GM12878 (cell line): ENCODE measurements around the gene PSME3IP1. TPM values are rescaled to one million over a fixed set of nuclear protein-coding genes. Genes with fewer than 3 reads are reported as not detected.

Experiments used
- ATAC-seq: fragments of 200-7000 bp; cut with Tn5 transposase; 3 replicates; pipeline ENCODE4 v1.9.1; 2020; ENCODE audit warnings: mild to moderate bottlenecking, moderate library complexity
- BruUV-seq: library from RNA; stranded (reverse); fragments of 400-500 nt; replicated peaks from 2 replicates; lab custom pipeline; 2021; lab: Mats Ljungman, UMichigan
- CTCF ChIA-PET: fragments of 300-600 bp; sonication (Branson Sonifier 250); formaldehyde crosslinking; extraction: SDS; loops from one replicate; lab custom pipeline; 2021; ENCODE audit warnings: inconsistent platforms; lab: Yijun Ruan, JAX
- POLR2A ChIA-PET: fragments of 350-600 bp; formaldehyde crosslinking; extraction: SDS; loops from one replicate; lab custom pipeline; 2021; ENCODE audit warnings: inconsistent platforms; lab: Charles Lee
- RAD21 ChIA-PET: fragments of 300-600 bp; sonication (Branson Sonifier 250); formaldehyde crosslinking; loops from one replicate; lab custom pipeline; 2023; ENCODE audit warnings: antibody characterized with exemption; ENCODE audit not compliant: unreplicated experiment; lab: Charles Lee
- SMC1A ChIA-PET: fragments of 300-600 bp; sonication (Branson Sonifier 250); formaldehyde crosslinking; loops from one replicate; lab custom pipeline; 2023; ENCODE audit not compliant: unreplicated experiment, uncharacterized antibody; lab: Charles Lee
- DNase-seq: peaks from one replicate; pipeline ENCODE4 v3.0.0-alpha.2; 2011; ENCODE audit warnings: low read depth, low spot score
- FAIRE-seq: peaks from 3 replicates; lab custom pipeline; 2011; peaks lifted over from hg19 to GRCh38; lab: Jason Lieb, UNC
- H2AFZ ChIP-seq: 2 replicates; pipeline ENCODE4 v1.6.0; 2011; ENCODE audit warnings: low read depth, low read length, control low read depth; ENCODE audit not compliant: control insufficient read depth
- H3K27ac ChIP-seq: 2 replicates; pipeline ENCODE4 v1.5.1; 2011; ENCODE audit warnings: control low read depth; ENCODE audit not compliant: control insufficient read depth, insufficient read depth
- H3K27me3 ChIP-seq, 2 experiments: replicated peaks in 1 of 2; 2 replicates each; pipeline versions ENCODE4 v1.6.0 to v1.6.1; 2011; ENCODE audit warnings: low read length in 1 of 2; ENCODE audit not compliant: control insufficient read depth in 2 of 2, insufficient read depth in 2 of 2
- H3K36me3 ChIP-seq, 2 experiments: 2 replicates each; pipeline ENCODE4 v1.5.1; 2011; ENCODE audit warnings: low read length in 1 of 2; ENCODE audit not compliant: control insufficient read depth in 2 of 2, insufficient read depth in 2 of 2
- H3K4me1 ChIP-seq: 2 replicates; pipeline ENCODE4 v1.6.1; 2011; ENCODE audit warnings: mild to moderate bottlenecking, low read length, moderate library complexity, mixed read lengths; ENCODE audit not compliant: control insufficient read depth, insufficient read depth
- H3K4me2 ChIP-seq: 2 replicates; pipeline ENCODE4 v1.6.0; 2011; ENCODE audit warnings: control low read depth; ENCODE audit not compliant: control insufficient read depth, insufficient read depth
- H3K4me3 ChIP-seq: fragments of 200-600 bp; sonication (generic); 2 replicates; pipeline ENCODE4 v1.5.1; 2016
- H3K79me2 ChIP-seq: 2 replicates; pipeline ENCODE4 v1.6.0; 2011; ENCODE audit warnings: low read length; ENCODE audit not compliant: control insufficient read depth, insufficient read depth
- H3K9ac ChIP-seq: 2 replicates; pipeline ENCODE4 v1.8.0; 2011; ENCODE audit warnings: low read length, control low read depth, mixed read lengths; ENCODE audit not compliant: control insufficient read depth, insufficient read depth
- H3K9me3 ChIP-seq: replicated peaks from 3 replicates; pipeline ENCODE4 v1.5.1; 2011; ENCODE audit warnings: mild to moderate bottlenecking, low read length; ENCODE audit not compliant: control insufficient read depth, insufficient read depth
- H4K20me1 ChIP-seq: 2 replicates; pipeline ENCODE4 v1.6.0; 2011; ENCODE audit not compliant: control insufficient read depth, insufficient read depth
- CBX3 ChIP-seq: fragments of 200-600 bp; sonication (generic); IDR thresholded peaks from 2 replicates; pipeline ENCODE4 v1.6.1; 2016; ENCODE audit warnings: low read depth, borderline replicate concordance
- CHD2 ChIP-seq: IDR thresholded peaks from 2 replicates; pipeline ENCODE4 v1.6.1; 2011; ENCODE audit warnings: low read depth, low read length, improper control_type of control experiment, borderline replicate concordance
- CTCF ChIP-seq, 3 experiments: IDR thresholded peaks in 2 of 3; conservative IDR thresholded peaks in 1 of 3; 2 replicates each; pipeline ENCODE4 v1.5.1; 2011; ENCODE audit warnings: low read depth in 3 of 3, low read length in 3 of 3, mild to moderate bottlenecking in 3 of 3, control low read depth in 2 of 3, moderate library complexity in 2 of 3, inconsistent platforms in 1 of 3, mixed read lengths in 1 of 3; ENCODE audit not compliant: control insufficient read depth in 2 of 3, insufficient read depth in 1 of 3; ENCODE audit errors: extremely low read depth in 1 of 3
- HSF1 ChIP-seq: fragments of 150-350 bp; IDR thresholded peaks from 2 replicates; pipeline ENCODE4 v1.6.1; 2014; ENCODE audit warnings: mild to moderate bottlenecking, low read depth, low read length
- JUNB ChIP-seq: IDR thresholded peaks from 2 replicates; pipeline ENCODE4 v1.6.1; 2016; ENCODE audit warnings: antibody characterized with exemption, mild to moderate bottlenecking
- MYC ChIP-seq: IDR thresholded peaks from 2 replicates; pipeline ENCODE4 v1.6.1; 2011; ENCODE audit warnings: mild to moderate bottlenecking, low read length, moderate library complexity, inconsistent platforms; ENCODE audit not compliant: insufficient read depth, insufficient replicate concordance, insufficient read length, severe bottlenecking
- NFIC ChIP-seq: IDR thresholded peaks from 2 replicates; pipeline ENCODE4 v1.6.1; 2012; ENCODE audit warnings: low read depth, mild to moderate bottlenecking, inconsistent platforms, low read length, moderate library complexity
- RB1 ChIP-seq: fragments of 450-650 bp; formaldehyde crosslinking; IDR thresholded peaks from 2 replicates; pipeline ENCODE4 v1.6.1; 2017; ENCODE audit warnings: mild to moderate bottlenecking, borderline replicate concordance
- SMAD1 ChIP-seq: fragments of 450-650 bp; IDR thresholded peaks from 2 replicates; pipeline ENCODE4 v1.6.1; 2018; ENCODE audit warnings: mild to moderate bottlenecking, low read depth; ENCODE audit not compliant: partially characterized antibody
- SRF ChIP-seq, 2 experiments: IDR thresholded peaks; 2 replicates each; pipeline ENCODE4 v1.6.1; 2011; ENCODE audit warnings: low read depth in 2 of 2, low read length in 2 of 2, mild to moderate bottlenecking in 1 of 2, moderate library complexity in 1 of 2
- SUPT20H ChIP-seq: IDR thresholded peaks from 2 replicates; pipeline ENCODE4 v1.6.1; 2011; ENCODE audit warnings: low read depth, mild to moderate bottlenecking, low read length, moderate library complexity, borderline replicate concordance; ENCODE audit not compliant: control insufficient read depth
- TCF3 ChIP-seq: IDR thresholded peaks from 2 replicates; pipeline ENCODE4 v1.6.1; 2012; ENCODE audit warnings: low read depth, mild to moderate bottlenecking, low read length, borderline replicate concordance; ENCODE audit not compliant: insufficient read depth
- ZBTB33 ChIP-seq: fragments of 450-650 bp; IDR thresholded peaks from 2 replicates; pipeline ENCODE4 v1.6.1; 2017; ENCODE audit warnings: mild to moderate bottlenecking
- ZNF687 ChIP-seq: fragments of 450-650 bp; IDR thresholded peaks from 2 replicates; pipeline ENCODE4 v1.6.1; 2017; ENCODE audit warnings: mild to moderate bottlenecking, moderate library complexity
- WGBS: methylation state at CpG from one replicate; pipeline ENCODE4 v1.1.6; 2016; ENCODE audit warnings: low lambda C conversion rate; ENCODE audit not compliant: insufficient replicate concordance, insufficient coverage; ENCODE audit errors: missing lambda C conversion rate; 5-methylcytosine and 5-hydroxymethylcytosine counted together
- in situ Hi-C: fragments of 300-500 bp; cut with MboI; formaldehyde crosslinking; loops from 9 replicates; pipeline ENCODE4 v1.14.3; 2018; ENCODE audit warnings: mixed read lengths
- intact Hi-C: fragments of 100-400 bp; cut with micrococcal nuclease; formaldehyde crosslinking; loops from one replicate; pipeline ENCODE4 v1.14.2; 2022; ENCODE audit not compliant: unreplicated experiment
- polyA plus RNA-seq, 11 experiments: library from polyadenylated mRNA; depleted of rRNA in 4 of 11; unstranded in 6 of 11; stranded (reverse) in 5 of 11; fragments of >200 nt; fragmentation: Nextera tagmentation in 4 of 11; fragmentation: Illumina TruSeq in 1 of 11; extraction: Ambion mirVana in 4 of 11; extraction: Trizol in 1 of 11; gene quantifications; 1 replicate in 1 of 11; 2 replicates in 10 of 11; pipeline versions ENCODE4 v1.2.1 to v1.2.3, GENCODE V29; 2011 to 2016; ENCODE audit warnings: inconsistent platforms in 2 of 11, missing spikeins in 2 of 11, low read depth in 1 of 11
- total RNA-seq, 4 experiments: library from RNA; depleted of rRNA in 3 of 4; stranded (reverse); fragments of >200 nt in 3 of 4; fragmentation: Illumina TruSeq in 1 of 4; extraction: Trizol in 1 of 4; gene quantifications; 2 replicates each; pipeline versions ENCODE4 v1.2.1 to v1.2.3, GENCODE V29; 2013 to 2021

Gene PSME3IP1
- total and polyA plus RNA-seq, 10 of the 15 experiments (the other 5 are each of a cell fraction or from before 2014, with no cell fraction given), result 67.9 to 174 (median 111) TPM

GRCh38 chr16:57125376-57125775 lies 60.5 kb downstream of the PSME3IP1 start:
- no peaks in the 10 kb centered on the region for H3K79me2 ChIP-seq
- intact Hi-C loops, result loop anchor here (5.0 kb wide), 1 partner anchor 42 kb away; no protein-coding TSS in a partner anchor
- no peak overlapping the region for H2AFZ ChIP-seq
- H3K4me3 ChIP-seq, result no peak overlapping the region
- no peak for ATAC-seq
- BruUV-seq, result no TSS peak
- no peak for DNase-seq
- ChIA-PET RAD21 (no interaction called here), SMC1A (interaction anchor here (1.4 kb wide), 1 partner anchor 41 kb away, joined by 6 read pairs; no protein-coding TSS in a partner anchor), POLR2A (no interaction called here), CTCF (no interaction called here)
- H3K36me3 ChIP-seq, result no peaks in the 10 kb centered on the region
- H3K27ac ChIP-seq, result no peak overlapping the region
- H3K9ac ChIP-seq, result no peak overlapping the region
- in situ Hi-C loops, result no loop called here
- 84% methylated on average over 4 of the region's 4 CpGs for WGBS
- no peaks in the 10 kb centered on the region for H3K27me3 ChIP-seq
- H4K20me1 ChIP-seq, result no peaks in the 10 kb centered on the region
- peaks cover 35% of the 10 kb centered on the region for H3K4me1 ChIP-seq
- H3K9me3 ChIP-seq, result no peaks in the 10 kb centered on the region
- H3K4me2 ChIP-seq, result no peak overlapping the region
- FAIRE-seq, result no peak
- TF ChIP-seq ZBTB33, result no peak
- TF ChIP-seq TCF3, result no peak
- TF ChIP-seq RB1, result no peak
- no peak for TF ChIP-seq CTCF (IDR thresholded peaks at IDR 0.05 in 2 of 3, conservative IDR thresholded peaks at IDR 0.05 in 1 of 3; ENCODE audit: control insufficient read depth in 2 of 3, extremely low read depth in 1 of 3, insufficient read depth in 1 of 3, low read depth in 3 of 3, low read length in 3 of 3)
- no peak for TF ChIP-seq SMAD1
- TF ChIP-seq JUNB, result no peak
- no peak for TF ChIP-seq SUPT20H
- TF ChIP-seq CBX3, result no peak
- TF ChIP-seq HSF1, result no peak
- no peak for TF ChIP-seq CHD2
- TF ChIP-seq ZNF687, result no peak
- no peak for TF ChIP-seq MYC
- no peak for TF ChIP-seq SRF (IDR thresholded peaks at IDR 0.05; ENCODE audit: low read depth in 2 of 2, low read length in 2 of 2)
- TF ChIP-seq NFIC, result no peak
